PFSK-1 (cell line): Measurements from ENCODE around the gene CMTM2.

Source experiments
- FOXP2 ChIP-seq: optimal IDR thresholded peaks from 2 replicates; pipeline ENCODE3; 2011; ENCODE audit warnings: borderline replicate concordance, control low read depth, inconsistent platforms; ENCODE audit not compliant: insufficient read depth; ENCODE audit errors: extremely low read length, extremely low read depth
- POLR2AphosphoS5 ChIP-seq: IDR thresholded peaks from 2 replicates; pipeline ENCODE4 v1.6.1; 2012; ENCODE audit warnings: low read depth, mild to moderate bottlenecking, control low read depth, low read length, moderate library complexity
- REST ChIP-seq, 2 experiments: IDR thresholded peaks; 2 replicates each; pipeline versions ENCODE4 v1.6.1 to v1.8.0; 2011 to 2012; ENCODE audit warnings: low read depth in 2 of 2, low read length in 2 of 2, control low read depth in 1 of 2, inconsistent platforms in 1 of 2, mild to moderate bottlenecking in 1 of 2, moderate library complexity in 1 of 2; ENCODE audit not compliant: insufficient read depth in 1 of 2
- SIN3A ChIP-seq: IDR thresholded peaks from 2 replicates; pipeline ENCODE4 v1.6.1; 2012; ENCODE audit warnings: mild to moderate bottlenecking, low read length, moderate library complexity, borderline replicate concordance; ENCODE audit not compliant: insufficient read depth
- TAF1 ChIP-seq: IDR thresholded peaks from 2 replicates; pipeline ENCODE4 v1.6.1; 2012; ENCODE audit warnings: low read length, control low read depth, borderline replicate concordance; ENCODE audit not compliant: insufficient read depth

Gene CMTM2

GRCh38 chr16:66572356-66572755 lies 6.9 kb upstream of the CMTM2 start:
- TF ChIP-seq POLR2AphosphoS5 = no peak
- TF ChIP-seq SIN3A = no peak
- no peak for TF ChIP-seq REST (IDR thresholded peaks at IDR 0.05; ENCODE audit: insufficient read depth in 1 of 2, low read depth in 2 of 2, low read length in 2 of 2)
- no peak for TF ChIP-seq FOXP2
- TF ChIP-seq TAF1 = no peak

GRCh38 chr16:66574081-66574480 lies 5.2 kb upstream of the CMTM2 start:
- TF ChIP-seq FOXP2 (no peak), POLR2AphosphoS5 (no peak), SIN3A (no peak), TAF1 (no peak), REST (IDR thresholded peaks at IDR 0.05; ENCODE audit: insufficient read depth in 1 of 2, low read depth in 2 of 2, low read length in 2 of 2) (no peak)

- TF ChIP-seq REST (IDR thresholded peaks at IDR 0.05; ENCODE audit: insufficient read depth in 1 of 2, low read depth in 2 of 2, low read length in 2 of 2) (no peak), SIN3A (no peak), FOXP2 (no peak), TAF1 (no peak), POLR2AphosphoS5 (no peak)
These were observed 4.7 kb upstream of the CMTM2 start for GRCh38 chr16:66574531-66574930.

- no peak for TF ChIP-seq POLR2AphosphoS5
- TF ChIP-seq FOXP2 = no peak
- TF ChIP-seq REST (IDR thresholded peaks at IDR 0.05; ENCODE audit: insufficient read depth in 1 of 2, low read depth in 2 of 2, low read length in 2 of 2) = no peak
- TF ChIP-seq TAF1 = no peak
- TF ChIP-seq SIN3A = no peak
These were observed 4.2 kb upstream of the CMTM2 start for GRCh38 chr16:66575060-66575459.

GRCh38 chr16:66576296-66576695 lies 3.0 kb upstream of the CMTM2 start:
- TF ChIP-seq FOXP2 (no peak), POLR2AphosphoS5 (no peak), TAF1 (no peak), REST (IDR thresholded peaks at IDR 0.05; ENCODE audit: insufficient read depth in 1 of 2, low read depth in 2 of 2, low read length in 2 of 2) (no peak), SIN3A (no peak)
